GM23338 (cell line): ENCODE results near the gene CD47. TPM values are rescaled to one million over a fixed set of nuclear protein-coding genes. Genes with fewer than 3 reads are reported as not detected.

Experiments used
- ATAC-seq: fragments of 200-7000 bp; cut with Tn5 transposase; 3 replicates; pipeline ENCODE4 v1.9.1; 2020
- DNase-seq: peaks from one replicate; pipeline ENCODE4 v3.0.0-alpha.2; 2015; ENCODE audit warnings: low spot score
- H2AFZ ChIP-seq: fragments of 200-600 bp; sonication (generic); 2 replicates; pipeline ENCODE4 v1.8.0; 2016; ENCODE audit warnings: antibody characterized with exemption, mild to moderate bottlenecking, moderate library complexity
- H3F3A ChIP-seq: fragments of 200-600 bp; sonication (generic); replicated peaks from 2 replicates; pipeline ENCODE4 v1.8.0; 2017; ENCODE audit warnings: antibody characterized with exemption, mixed run types, low read depth
- H3K27ac ChIP-seq: fragments of 200-600 bp; sonication (generic); 2 replicates; pipeline ENCODE4 v1.6.1; 2016; ENCODE audit warnings: low read depth
- H3K27me3 ChIP-seq: fragments of 200-600 bp; sonication (generic); 2 replicates; pipeline ENCODE4 v1.8.0; 2016; ENCODE audit warnings: mild to moderate bottlenecking, mixed run types, moderate library complexity; ENCODE audit not compliant: insufficient read depth
- H3K36me3 ChIP-seq: fragments of 200-600 bp; sonication (generic); 2 replicates; pipeline ENCODE4 v1.8.0; 2016; ENCODE audit warnings: mild to moderate bottlenecking; ENCODE audit not compliant: insufficient read depth
- H3K4me1 ChIP-seq: fragments of 200-600 bp; sonication (generic); 2 replicates; pipeline ENCODE4 v1.8.0; 2016; ENCODE audit warnings: mild to moderate bottlenecking, moderate library complexity; ENCODE audit not compliant: insufficient read depth
- H3K4me2 ChIP-seq: fragments of 200-600 bp; sonication (generic); 2 replicates; pipeline ENCODE4 v1.7.1; 2017; ENCODE audit warnings: mixed run types
- H3K4me3 ChIP-seq: fragments of 200-600 bp; sonication (generic); 2 replicates; pipeline ENCODE4 v1.6.1; 2016; ENCODE audit warnings: mixed run types
- H3K79me2 ChIP-seq: fragments of 200-600 bp; sonication (generic); replicated peaks from 2 replicates; pipeline ENCODE4 v1.8.0; 2017; ENCODE audit warnings: mild to moderate bottlenecking; ENCODE audit not compliant: insufficient read depth
- H3K9me2 ChIP-seq: fragments of 200-600 bp; sonication (generic); 2 replicates; pipeline ENCODE4 v1.8.0; 2017; ENCODE audit not compliant: insufficient read depth
- H4K20me1 ChIP-seq: fragments of 200-600 bp; sonication (generic); replicated peaks from 2 replicates; pipeline ENCODE4 v1.8.0; 2017; ENCODE audit warnings: mild to moderate bottlenecking; ENCODE audit not compliant: insufficient read depth
- H3K27ac Mint-ChIP-seq: 2 replicates; pipeline ENCODE4 v1.8.0; 2020; ENCODE audit warnings: inconsistent platforms, mild to moderate bottlenecking, moderate library complexity, mixed read lengths
- H3K27me3 Mint-ChIP-seq: 3 replicates; pipeline ENCODE4 v1.8.0; 2022; ENCODE audit warnings: low read depth, mild to moderate bottlenecking, moderate library complexity, mixed read lengths, inconsistent platforms; ENCODE audit not compliant: insufficient read depth, poor library complexity
- H3K36me3 Mint-ChIP-seq: 3 replicates; pipeline ENCODE4 v1.8.0; 2021; ENCODE audit warnings: low read depth, mild to moderate bottlenecking, inconsistent platforms, moderate library complexity, mixed read lengths
- H3K4me1 Mint-ChIP-seq: 3 replicates; pipeline ENCODE4 v1.8.0; 2020; ENCODE audit warnings: mild to moderate bottlenecking, inconsistent platforms, mixed read lengths
- H3K4me3 Mint-ChIP-seq: 3 replicates; pipeline ENCODE4 v1.8.0; 2021; ENCODE audit warnings: moderate library complexity, mild to moderate bottlenecking, inconsistent platforms, mixed read lengths
- H3K9me3 Mint-ChIP-seq: 3 replicates; pipeline ENCODE4 v1.8.0; 2020; ENCODE audit warnings: moderate library complexity, mild to moderate bottlenecking, inconsistent platforms, mixed read lengths
- CREB1 ChIP-seq: fragments of 250-450 bp; sonication (Bioruptor Pico); IDR thresholded peaks from 2 replicates; pipeline ENCODE4 v1.5.0; 2020; ENCODE audit warnings: low read depth, mild to moderate bottlenecking, moderate library complexity
- EZH2phosphoT487 ChIP-seq: fragments of 200-600 bp; sonication (generic); IDR thresholded peaks from one replicate; pipeline ENCODE4 v1.8.1; 2018; ENCODE audit warnings: antibody characterized with exemption; ENCODE audit not compliant: unreplicated experiment
- JUNB ChIP-seq: IDR thresholded peaks from one replicate; pipeline ENCODE4 v1.6.1; 2016; ENCODE audit warnings: antibody characterized with exemption; ENCODE audit not compliant: unreplicated experiment
- NANOG ChIP-seq: IDR thresholded peaks from 2 replicates; pipeline ENCODE4 v1.6.1; 2016; ENCODE audit warnings: antibody characterized with exemption, borderline replicate concordance
- STAT1 ChIP-seq: IDR thresholded peaks from one replicate; pipeline ENCODE4 v1.6.1; 2016; ENCODE audit warnings: antibody characterized with exemption; ENCODE audit not compliant: unreplicated experiment
- ZNF114 ChIP-seq: fragments of 250-450 bp; sonication (Bioruptor Pico); IDR thresholded peaks from 2 replicates; pipeline ENCODE4 v1.5.0; 2020; ENCODE audit warnings: mild to moderate bottlenecking, moderate library complexity
- ZNF331 ChIP-seq: fragments of 250-450 bp; sonication (Bioruptor Pico); IDR thresholded peaks from 2 replicates; pipeline ENCODE4 v1.5.0; 2020; ENCODE audit warnings: low read depth, mild to moderate bottlenecking, moderate library complexity
- polyA plus RNA-seq: library from polyadenylated mRNA; unstranded; fragments of >200 nt; fragmentation: Nextera tagmentation; extraction: Ambion mirVana; gene quantifications from 2 replicates; pipeline ENCODE4 v1.2.1, GENCODE V29; 2016
- total RNA-seq: library from RNA; depleted of rRNA; stranded (reverse); fragments of >200 nt; shearing (Covaris generic); gene quantifications from 2 replicates; pipeline ENCODE4 v1.2.3, GENCODE V29; 2014
- TF ChIP-seq, protein P1 (sequence below), 2 experiments: fragments of 200-600 bp in 1 of 2; sonication (generic) in 1 of 2; conservative IDR thresholded peaks; 2 replicates each; pipeline versions ENCODE4 v1.5.1 to v1.6.1; 2016 to 2017; ENCODE audit warnings: antibody characterized with exemption in 2 of 2, low read depth in 2 of 2, mild to moderate bottlenecking in 2 of 2, moderate library complexity in 1 of 2
- TF ChIP-seq, protein P2 (sequence below): IDR thresholded peaks from one replicate; pipeline ENCODE4 v1.6.1; 2018; ENCODE audit warnings: antibody characterized with exemption; ENCODE audit not compliant: unreplicated experiment

The CD47 gene
- total and polyA plus RNA-seq, 2 experiments from 2014 or later = 22.1 to 26.9 TPM

DNA sequence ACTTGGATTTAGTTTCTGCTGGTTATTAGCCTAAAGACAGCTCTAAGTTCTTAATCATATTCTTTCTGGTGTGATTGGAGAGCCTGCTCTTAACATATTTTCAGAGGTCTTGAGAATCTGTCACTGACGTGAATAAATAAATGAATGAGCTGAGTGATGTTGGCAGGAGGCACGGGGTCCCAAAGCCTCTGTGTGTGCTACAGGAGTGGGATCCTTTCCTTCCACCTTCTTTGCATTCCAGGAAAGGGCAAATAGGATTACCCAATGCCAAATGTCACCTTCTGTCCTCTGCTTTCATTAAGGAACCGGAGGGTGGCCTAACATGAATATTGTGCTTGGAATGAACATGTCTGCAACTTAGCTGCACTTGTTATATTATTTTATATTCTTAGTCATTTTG, 53.1 kb downstream of the CD47 start:
- TF ChIP-seq EZH2phosphoT487 (no peak), NANOG (no peak), STAT1 (no peak), ZNF114 (CRISPR knock-in tag) (no peak), CREB1 (no peak), ZNF331 (CRISPR knock-in tag) (no peak), JUNB (no peak)
- TF ChIP-seq, protein P1, sequence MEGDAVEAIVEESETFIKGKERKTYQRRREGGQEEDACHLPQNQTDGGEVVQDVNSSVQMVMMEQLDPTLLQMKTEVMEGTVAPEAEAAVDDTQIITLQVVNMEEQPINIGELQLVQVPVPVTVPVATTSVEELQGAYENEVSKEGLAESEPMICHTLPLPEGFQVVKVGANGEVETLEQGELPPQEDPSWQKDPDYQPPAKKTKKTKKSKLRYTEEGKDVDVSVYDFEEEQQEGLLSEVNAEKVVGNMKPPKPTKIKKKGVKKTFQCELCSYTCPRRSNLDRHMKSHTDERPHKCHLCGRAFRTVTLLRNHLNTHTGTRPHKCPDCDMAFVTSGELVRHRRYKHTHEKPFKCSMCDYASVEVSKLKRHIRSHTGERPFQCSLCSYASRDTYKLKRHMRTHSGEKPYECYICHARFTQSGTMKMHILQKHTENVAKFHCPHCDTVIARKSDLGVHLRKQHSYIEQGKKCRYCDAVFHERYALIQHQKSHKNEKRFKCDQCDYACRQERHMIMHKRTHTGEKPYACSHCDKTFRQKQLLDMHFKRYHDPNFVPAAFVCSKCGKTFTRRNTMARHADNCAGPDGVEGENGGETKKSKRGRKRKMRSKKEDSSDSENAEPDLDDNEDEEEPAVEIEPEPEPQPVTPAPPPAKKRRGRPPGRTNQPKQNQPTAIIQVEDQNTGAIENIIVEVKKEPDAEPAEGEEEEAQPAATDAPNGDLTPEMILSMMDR (conservative IDR thresholded peaks at IDR 0.05; ENCODE audit: low read depth in 2 of 2) = no peak
- TF ChIP-seq, protein P2, sequence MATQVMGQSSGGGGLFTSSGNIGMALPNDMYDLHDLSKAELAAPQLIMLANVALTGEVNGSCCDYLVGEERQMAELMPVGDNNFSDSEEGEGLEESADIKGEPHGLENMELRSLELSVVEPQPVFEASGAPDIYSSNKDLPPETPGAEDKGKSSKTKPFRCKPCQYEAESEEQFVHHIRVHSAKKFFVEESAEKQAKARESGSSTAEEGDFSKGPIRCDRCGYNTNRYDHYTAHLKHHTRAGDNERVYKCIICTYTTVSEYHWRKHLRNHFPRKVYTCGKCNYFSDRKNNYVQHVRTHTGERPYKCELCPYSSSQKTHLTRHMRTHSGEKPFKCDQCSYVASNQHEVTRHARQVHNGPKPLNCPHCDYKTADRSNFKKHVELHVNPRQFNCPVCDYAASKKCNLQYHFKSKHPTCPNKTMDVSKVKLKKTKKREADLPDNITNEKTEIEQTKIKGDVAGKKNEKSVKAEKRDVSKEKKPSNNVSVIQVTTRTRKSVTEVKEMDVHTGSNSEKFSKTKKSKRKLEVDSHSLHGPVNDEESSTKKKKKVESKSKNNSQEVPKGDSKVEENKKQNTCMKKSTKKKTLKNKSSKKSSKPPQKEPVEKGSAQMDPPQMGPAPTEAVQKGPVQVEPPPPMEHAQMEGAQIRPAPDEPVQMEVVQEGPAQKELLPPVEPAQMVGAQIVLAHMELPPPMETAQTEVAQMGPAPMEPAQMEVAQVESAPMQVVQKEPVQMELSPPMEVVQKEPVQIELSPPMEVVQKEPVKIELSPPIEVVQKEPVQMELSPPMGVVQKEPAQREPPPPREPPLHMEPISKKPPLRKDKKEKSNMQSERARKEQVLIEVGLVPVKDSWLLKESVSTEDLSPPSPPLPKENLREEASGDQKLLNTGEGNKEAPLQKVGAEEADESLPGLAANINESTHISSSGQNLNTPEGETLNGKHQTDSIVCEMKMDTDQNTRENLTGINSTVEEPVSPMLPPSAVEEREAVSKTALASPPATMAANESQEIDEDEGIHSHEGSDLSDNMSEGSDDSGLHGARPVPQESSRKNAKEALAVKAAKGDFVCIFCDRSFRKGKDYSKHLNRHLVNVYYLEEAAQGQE = no peak
- H3K79me2 ChIP-seq = no peaks in the 10 kb centered on the region
- DNase-seq = no peak
- H3K4me3 ChIP-seq = no peak overlapping the region
- no peaks in the 10 kb centered on the region for H3K36me3 ChIP-seq
- no peaks in the 10 kb centered on the region for H3K27me3 Mint-ChIP-seq
- no peaks in the 10 kb centered on the region for H3F3A ChIP-seq
- no peaks in the 10 kb centered on the region for H3K4me1 ChIP-seq
- no peak overlapping the region for H3K4me2 ChIP-seq
- H3K27ac Mint-ChIP-seq = no peak overlapping the region
- no peaks in the 10 kb centered on the region for H3K36me3 Mint-ChIP-seq
- H3K27me3 ChIP-seq = no peaks in the 10 kb centered on the region
- no peak overlapping the region for H3K4me3 Mint-ChIP-seq
- H3K4me1 Mint-ChIP-seq = peaks cover 16% of the 10 kb centered on the region
- no peak overlapping the region for H3K27ac ChIP-seq
- ATAC-seq = no peak
- no peaks in the 10 kb centered on the region for H4K20me1 ChIP-seq
- no peaks in the 10 kb centered on the region; the same call in 2 of the 3 replicates for H3K9me3 Mint-ChIP-seq
- H2AFZ ChIP-seq = no peak overlapping the region
- H3K9me2 ChIP-seq = no peaks in the 10 kb centered on the region

DNA sequence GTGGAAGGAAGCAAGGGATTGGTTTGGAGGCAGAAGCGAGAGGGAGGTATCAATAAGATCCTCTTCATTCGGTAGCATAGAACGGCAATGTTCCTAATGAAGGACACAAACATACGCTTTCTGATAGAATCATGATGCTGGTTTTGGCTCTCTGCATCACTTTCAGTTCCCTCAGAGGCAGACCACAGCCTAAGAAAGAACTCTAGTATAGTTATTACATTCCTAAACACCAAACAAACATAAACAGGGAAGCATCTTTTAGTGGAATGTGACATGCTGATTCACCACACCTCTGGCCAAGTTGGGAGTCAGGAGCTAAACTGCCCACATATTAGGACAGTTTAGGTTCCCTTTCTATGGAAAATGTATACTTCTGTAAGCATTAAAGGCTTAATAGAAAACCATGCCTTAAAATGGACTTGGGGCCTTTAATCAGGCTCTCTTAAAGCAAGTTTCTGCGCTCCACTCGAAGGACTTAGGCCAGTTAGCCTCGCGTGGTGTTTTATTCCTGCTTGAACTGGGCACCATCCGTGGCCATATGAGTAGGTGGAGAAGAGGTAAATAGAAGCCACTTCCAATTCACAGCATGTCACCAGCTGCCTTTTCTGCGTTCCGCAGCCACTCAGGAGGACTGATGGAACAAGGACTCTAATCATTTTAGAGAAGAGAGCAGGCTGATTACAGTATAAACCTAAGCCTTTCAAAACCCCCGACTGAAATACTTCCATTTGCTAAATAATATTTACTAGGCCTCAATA, 53.7 kb downstream of the CD47 start:
- no peak overlapping the region for H3K4me3 ChIP-seq
- no peak overlapping the region for H3K4me2 ChIP-seq
- Mint-ChIP-seq H3K4me3 (no peak overlapping the region), H3K27me3 (no peaks in the 10 kb centered on the region), H3K27ac (no peak overlapping the region), H3K36me3 (no peaks in the 10 kb centered on the region), H3K9me3 (no peaks in the 10 kb centered on the region; the same call in 2 of the 3 replicates), H3K4me1 (peaks cover 16% of the 10 kb centered on the region)
- H4K20me1 ChIP-seq = no peaks in the 10 kb centered on the region
- H3K27ac ChIP-seq = no peak overlapping the region
- no peaks in the 10 kb centered on the region for H3K4me1 ChIP-seq
- no peak for ATAC-seq
- H3K27me3 ChIP-seq = no peaks in the 10 kb centered on the region
- no peaks in the 10 kb centered on the region for H3F3A ChIP-seq
- no peak overlapping the region for H2AFZ ChIP-seq
- no peaks in the 10 kb centered on the region for H3K36me3 ChIP-seq
- no peaks in the 10 kb centered on the region for H3K79me2 ChIP-seq
- H3K9me2 ChIP-seq = no peaks in the 10 kb centered on the region
- no peak for DNase-seq
- TF ChIP-seq STAT1 = no peak
- TF ChIP-seq ZNF331 (CRISPR knock-in tag) = no peak
- TF ChIP-seq ZNF114 (CRISPR knock-in tag) = no peak
- TF ChIP-seq JUNB = no peak
- TF ChIP-seq, protein P1 (conservative IDR thresholded peaks at IDR 0.05; ENCODE audit: low read depth in 2 of 2) = no peak
